Stimulated activated CD4-positive, alpha-beta T cell treated with anti-CD3 and anti-CD28 coated beads, TNF-alpha, amount 100 ng/mL, for 48 hours (primary cell): ENCODE data around the gene NLRP5.
"Not testable (repeated sequence)": the region's sequence is repeated elsewhere in the genome, so short reads cannot be mapped to it uniquely, and the experiment has no call there.

Source experiments
- DNase-seq, 3 donors: peaks; one replicate each; pipeline ENCODE4 v3.0.0-alpha.2; 2020; ENCODE audit warnings: low read depth in 3 of 3

NLRP5 gene

GRCh38 chr19:56098731-56099568 is 112.4 kb downstream of the NLRP5 start:
- no peak for DNase-seq

- DNase-seq: no peak
These were observed 113.3 kb downstream of the NLRP5 start for GRCh38 chr19:56099638-56100539.

- no peak for DNase-seq
These were observed 114.5 kb downstream of the NLRP5 start for GRCh38 chr19:56101095-56101494.

GRCh38 chr19:56101746-56102535 is 115.4 kb downstream of the NLRP5 start:
- no peak for DNase-seq

- no peak for DNase-seq
These were observed 116.5 kb downstream of the NLRP5 start for GRCh38 chr19:56103027-56103614.

- no peak for DNase-seq
These were observed 117.8 kb downstream of the NLRP5 start for GRCh38 chr19:56104423-56104822.

GRCh38 chr19:56105090-56105701 is 118.6 kb downstream of the NLRP5 start:
- peak in 1 of 3 donors; percentile 22 for DNase-seq

- DNase-seq: not testable (repeated sequence)
These were observed 119.3 kb downstream of the NLRP5 start for GRCh38 chr19:56105831-56106396.

- no peak for DNase-seq
These were observed 119.8 kb downstream of the NLRP5 start for GRCh38 chr19:56106397-56106849.

- no peak for DNase-seq
These were observed 120.4 kb downstream of the NLRP5 start for GRCh38 chr19:56106993-56107392.

GRCh38 chr19:56107626-56108351 is 121.2 kb downstream of the NLRP5 start:
- DNase-seq: no peak

- no peak for DNase-seq
These were observed 122.0 kb downstream of the NLRP5 start for GRCh38 chr19:56108447-56109195.

- no peak for DNase-seq
These were observed 122.7 kb downstream of the NLRP5 start for GRCh38 chr19:56109226-56109625.

- no peak for DNase-seq
These were observed 124.2 kb downstream of the NLRP5 start for GRCh38 chr19:56110515-56111448.
